HFFc6 (cell line): Measurements from ENCODE around the gene REXO1. TPM values are rescaled to one million over a fixed set of nuclear protein-coding genes. Genes with fewer than 3 reads are reported as not detected.

ENCODE experiments used
- DNase-seq: peaks from one replicate; pipeline ENCODE4 v3.0.0-alpha.2; 2018
- H3K27ac Mint-ChIP-seq: 2 replicates; pipeline ENCODE4 v1.8.0; 2020; ENCODE audit warnings: mild to moderate bottlenecking, mixed read lengths
- H3K27me3 Mint-ChIP-seq: 2 replicates; pipeline ENCODE4 v1.8.0; 2021; ENCODE audit warnings: mild to moderate bottlenecking, moderate library complexity, mixed read lengths; ENCODE audit not compliant: insufficient read depth
- H3K36me3 Mint-ChIP-seq: 2 replicates; pipeline ENCODE4 v1.8.0; 2021; ENCODE audit warnings: low read depth, mixed read lengths
- H3K4me1 Mint-ChIP-seq: 2 replicates; pipeline ENCODE4 v1.8.0; 2020; ENCODE audit warnings: low read depth, mixed read lengths
- H3K4me3 Mint-ChIP-seq: 2 replicates; pipeline ENCODE4 v1.8.0; 2020; ENCODE audit warnings: mild to moderate bottlenecking, moderate library complexity, mixed read lengths
- H3K9me3 Mint-ChIP-seq: 2 replicates; pipeline ENCODE4 v1.8.0; 2020; ENCODE audit warnings: mild to moderate bottlenecking, mixed read lengths
- total RNA-seq, 6 experiments: library from RNA; stranded (reverse); fragmentation: NEBNext Ultra II Directional; extraction: Animal tissue kit (Norgen Biotek cat#: 25700); gene quantifications; 2 replicates in 1 of 6; 3 replicates in 5 of 6; pipeline ENCODE4 v1.2.3, GENCODE V29; 2021
- TF ChIP-seq, protein P1 (sequence below): fragments of 200-600 bp; sonication (generic); IDR thresholded peaks from 2 replicates; pipeline ENCODE4 v1.5.0; 2021; ENCODE audit warnings: antibody characterized with exemption, mild to moderate bottlenecking

The REXO1 gene
- total RNA-seq, 6 experiments from 2014 or later, result 32.9 to 38.2 (median 34.6) TPM

- DNase-seq, result no peak
- peaks cover 16% of the 10 kb centered on the region; the same call in 1 of the 2 replicates for H3K36me3 Mint-ChIP-seq
- TF ChIP-seq, protein P1, sequence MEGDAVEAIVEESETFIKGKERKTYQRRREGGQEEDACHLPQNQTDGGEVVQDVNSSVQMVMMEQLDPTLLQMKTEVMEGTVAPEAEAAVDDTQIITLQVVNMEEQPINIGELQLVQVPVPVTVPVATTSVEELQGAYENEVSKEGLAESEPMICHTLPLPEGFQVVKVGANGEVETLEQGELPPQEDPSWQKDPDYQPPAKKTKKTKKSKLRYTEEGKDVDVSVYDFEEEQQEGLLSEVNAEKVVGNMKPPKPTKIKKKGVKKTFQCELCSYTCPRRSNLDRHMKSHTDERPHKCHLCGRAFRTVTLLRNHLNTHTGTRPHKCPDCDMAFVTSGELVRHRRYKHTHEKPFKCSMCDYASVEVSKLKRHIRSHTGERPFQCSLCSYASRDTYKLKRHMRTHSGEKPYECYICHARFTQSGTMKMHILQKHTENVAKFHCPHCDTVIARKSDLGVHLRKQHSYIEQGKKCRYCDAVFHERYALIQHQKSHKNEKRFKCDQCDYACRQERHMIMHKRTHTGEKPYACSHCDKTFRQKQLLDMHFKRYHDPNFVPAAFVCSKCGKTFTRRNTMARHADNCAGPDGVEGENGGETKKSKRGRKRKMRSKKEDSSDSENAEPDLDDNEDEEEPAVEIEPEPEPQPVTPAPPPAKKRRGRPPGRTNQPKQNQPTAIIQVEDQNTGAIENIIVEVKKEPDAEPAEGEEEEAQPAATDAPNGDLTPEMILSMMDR, result no peak
- H3K27ac Mint-ChIP-seq, result no peak overlapping the region
- H3K4me3 Mint-ChIP-seq, result no peak overlapping the region
- peaks cover 18% of the 10 kb centered on the region for H3K4me1 Mint-ChIP-seq
- peaks cover 3% of the 10 kb centered on the region for H3K27me3 Mint-ChIP-seq
- no peaks in the 10 kb centered on the region for H3K9me3 Mint-ChIP-seq
These were observed 23.3 kb upstream of the REXO1 start for GRCh38 chr19:1871630-1872029.

DNA sequence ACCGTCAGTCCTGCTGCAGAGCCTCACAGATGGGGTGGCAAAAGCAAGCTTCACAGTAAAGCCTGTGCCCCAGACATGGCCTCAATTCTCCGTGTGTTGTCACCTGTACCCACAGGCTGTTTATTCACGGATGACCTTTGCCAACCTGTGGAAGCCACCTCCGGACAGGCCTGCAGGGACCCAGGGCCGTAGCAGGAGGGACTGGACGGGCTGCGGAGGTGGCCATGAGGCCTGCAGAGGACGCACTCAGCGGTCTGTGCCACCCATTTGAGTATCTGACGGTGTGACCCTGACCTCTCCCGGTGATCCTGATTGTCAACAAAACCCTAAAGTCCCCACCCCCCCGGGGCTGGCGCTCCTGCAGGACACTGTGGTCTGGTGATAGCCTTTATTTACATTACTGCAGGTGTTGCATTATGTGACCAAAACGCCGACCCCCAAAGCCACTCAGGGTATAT lies 22.9 kb upstream of the REXO1 start:
- peaks cover 16% of the 10 kb centered on the region; the same call in 1 of the 2 replicates for H3K36me3 Mint-ChIP-seq
- no peaks in the 10 kb centered on the region for H3K9me3 Mint-ChIP-seq
- no peak overlapping the region for H3K27ac Mint-ChIP-seq
- no peak for DNase-seq
- peaks cover 18% of the 10 kb centered on the region for H3K4me1 Mint-ChIP-seq
- H3K27me3 Mint-ChIP-seq, result peaks cover 2% of the 10 kb centered on the region
- TF ChIP-seq, protein P1, result no peak
- no peak overlapping the region for H3K4me3 Mint-ChIP-seq

GRCh38 chr19:1868971-1869370 lies 20.7 kb upstream of the REXO1 start:
- peaks cover 1% of the 10 kb centered on the region; the same call in 1 of the 2 replicates for H3K36me3 Mint-ChIP-seq
- no peaks in the 10 kb centered on the region for H3K9me3 Mint-ChIP-seq
- peaks cover 3% of the 10 kb centered on the region for H3K4me1 Mint-ChIP-seq
- no peak overlapping the region for H3K4me3 Mint-ChIP-seq
- TF ChIP-seq, protein P1, result no peak
- H3K27me3 Mint-ChIP-seq, result no peaks in the 10 kb centered on the region; the same call in 1 of the 2 replicates
- H3K27ac Mint-ChIP-seq, result no peak overlapping the region
- DNase-seq, result no peak

DNA sequence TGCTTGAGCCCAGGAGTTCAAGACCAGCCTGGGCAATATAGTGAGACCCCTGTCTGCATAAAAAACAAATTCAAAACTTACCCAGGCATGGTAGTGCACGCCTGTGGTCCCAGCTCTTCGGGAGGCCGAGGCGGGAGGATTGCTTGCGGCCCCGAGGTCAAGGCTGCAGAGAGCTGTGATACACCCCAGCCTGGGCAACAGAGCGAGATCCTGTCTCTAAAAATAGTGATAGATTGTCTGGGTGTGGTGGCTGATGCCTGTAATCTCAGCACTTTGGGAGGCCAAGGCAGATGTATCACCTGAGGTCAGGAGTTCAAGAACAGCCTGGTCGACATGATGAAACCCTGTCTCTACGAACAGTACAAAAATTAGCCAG lies 19.1 kb upstream of the REXO1 start:
- H3K27ac Mint-ChIP-seq, result no peak overlapping the region

GRCh38 chr19:1866693-1867348 lies 18.5 kb upstream of the REXO1 start:
- Mint-ChIP-seq H3K4me1 (peaks cover 2% of the 10 kb centered on the region), H3K27ac (no peak overlapping the region), H3K9me3 (no peaks in the 10 kb centered on the region), H3K4me3 (no peak overlapping the region), H3K36me3 (0 out of 2 replicates have a peak, but pooled peaks cover 6% of the 10 kb centered on the region), H3K27me3 (no peaks in the 10 kb centered on the region; the same call in 1 of the 2 replicates)
- TF ChIP-seq, protein P1, result no peak
- no peak for DNase-seq

More for the DNA sequence above, 19.1 kb upstream of the REXO1 start:
- Mint-ChIP-seq H3K9me3 (no peaks in the 10 kb centered on the region), H3K4me3 (no peak overlapping the region), H3K27me3 (no peaks in the 10 kb centered on the region; the same call in 1 of the 2 replicates), H3K4me1 (no peaks in the 10 kb centered on the region), H3K36me3 (0 out of 2 replicates have a peak, but pooled peaks cover 1% of the 10 kb centered on the region)
- TF ChIP-seq, protein P1, result no peak
- no peak for DNase-seq
